Breast epithelium (tissue), 3 donors: ENCODE measurements around the gene PON3.

ENCODE experiments used
- CTCF ChIP-seq, 3 donors: fragments of 450-650 bp; IDR thresholded peaks; one replicate each; pipeline ENCODE4 v1.5.1; 2016 to 2017; ENCODE audit warnings: antibody characterized with exemption in 3 of 3, mild to moderate bottlenecking in 3 of 3, moderate library complexity in 3 of 3
- POLR2A ChIP-seq: fragments of 450-650 bp; IDR thresholded peaks from one replicate; pipeline ENCODE4 v1.6.1; 2016; ENCODE audit warnings: antibody characterized with exemption, mild to moderate bottlenecking, moderate library complexity
- POLR2AphosphoS5 ChIP-seq, 3 donors: sonication (generic); formaldehyde crosslinking; IDR thresholded peaks; one replicate each; pipeline ENCODE4 v1.6.1; 2017; ENCODE audit warnings: antibody characterized with exemption in 3 of 3

GRCh38 chr7:95394370-95394769 is 1.8 kb downstream of the PON3 start:
- no peak for TF ChIP-seq CTCF (IDR thresholded peaks at IDR 0.05)
- TF ChIP-seq POLR2A: no peak
- TF ChIP-seq POLR2AphosphoS5 (IDR thresholded peaks at IDR 0.05): no peak
